ENCODE data around the gene NHS. TPM values are rescaled to one million over a fixed set of nuclear protein-coding genes. Genes with fewer than 3 reads are reported as not detected.

Gene NHS
- total RNA-seq, 1 experiment from 2014 or later, result 6.2 TPM

DNA sequence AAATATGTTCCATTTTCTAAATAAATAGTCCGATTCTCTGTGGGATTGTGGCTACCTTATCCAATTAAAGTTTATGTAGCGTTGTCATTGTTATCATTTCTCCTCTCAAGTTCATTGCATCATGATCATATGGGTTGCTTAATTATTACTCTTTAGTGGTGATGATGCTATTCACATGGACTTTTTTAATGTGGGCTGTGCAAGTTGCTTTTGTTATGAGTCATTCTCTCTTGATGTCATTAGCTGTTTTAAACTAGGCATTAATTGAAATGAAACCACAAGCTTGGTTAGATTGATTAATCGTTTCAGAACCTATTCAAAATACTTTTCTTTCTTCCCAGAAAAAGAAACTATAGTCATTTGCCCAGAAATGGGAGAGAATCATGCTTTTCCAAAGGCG, 38.2 kb downstream of the NHS start:
- Mint-ChIP-seq H3K36me3 (ENCODE audit: insufficient read depth, unreplicated experiment) (no peaks in the 10 kb centered on the region), H3K9me3 (ENCODE audit: unreplicated experiment) (no peaks in the 10 kb centered on the region), H3K27ac (ENCODE audit: low read depth, unreplicated experiment) (no peak overlapping the region), H3K27me3 (ENCODE audit: insufficient read depth, unreplicated experiment) (peaks cover 25% of the 10 kb centered on the region), H3K4me3 (ENCODE audit: unreplicated experiment) (peak overlapping the region; percentile 39), H3K4me1 (ENCODE audit: insufficient read depth, unreplicated experiment) (peaks cover 32% of the 10 kb centered on the region)
- BruUV-seq (replicated peaks), result no TSS peak
- CTCF ChIA-PET, result interaction anchor here (0.6 to 1.2 kb wide), 4 partner anchors 13 to 178 kb away, joined by 3 to 5 read pairs (median 3); no protein-coding TSS in a partner anchor
- POLR2A ChIA-PET, result interaction anchor here (0.7 to 2.0 kb wide), 8 partner anchors 11 to 302 kb away, joined by 3 to 14 read pairs (median 3); no protein-coding TSS in a partner anchor
- intact Hi-C loops (cut with micrococcal nuclease), result loop anchor here (5.0 kb wide), 1 partner anchor 36 kb away; the partner anchor contains the start of gene NHS
- TF ChIP-seq CTCF (IDR thresholded peaks at IDR 0.05; ENCODE audit: unreplicated experiment), result no peak
- peak; percentile 80 for DNase-seq (ENCODE audit: unreplicated experiment)

DNA sequence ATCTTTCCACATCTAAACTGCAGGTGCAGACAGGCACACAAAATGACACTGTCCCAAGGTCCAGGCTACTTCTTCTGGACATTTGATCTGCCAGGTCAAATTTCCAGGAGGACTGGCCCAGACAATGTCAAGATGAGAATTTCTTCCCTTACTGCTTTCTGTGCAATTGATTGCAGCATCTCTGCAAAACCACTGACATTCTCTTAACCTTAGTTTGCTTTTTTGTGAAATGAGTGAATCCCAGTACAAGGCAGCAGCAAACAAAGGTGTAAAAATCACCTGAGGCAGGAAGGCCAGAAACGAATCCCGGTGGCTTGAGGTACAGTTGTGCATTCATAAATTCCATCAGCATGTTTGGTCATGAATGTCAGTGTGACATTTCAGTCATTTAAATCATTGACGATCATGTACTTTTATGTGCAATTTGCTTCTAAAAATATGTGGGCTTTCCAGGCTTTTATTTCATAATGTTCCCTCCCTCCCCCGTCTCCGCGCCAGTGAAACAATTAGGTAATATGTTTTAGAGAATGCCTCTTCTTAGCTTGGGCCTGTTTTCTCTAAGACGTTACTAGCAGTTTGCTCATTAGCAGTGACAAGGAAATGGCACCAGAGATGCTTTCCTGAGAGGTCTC, 39.1 kb downstream of the NHS start:
- peak; percentile 59 for DNase-seq (ENCODE audit: unreplicated experiment)
- peaks cover 35% of the 10 kb centered on the region for H3K27me3 Mint-ChIP-seq (ENCODE audit: insufficient read depth, unreplicated experiment)
- peaks cover 32% of the 10 kb centered on the region for H3K4me1 Mint-ChIP-seq (ENCODE audit: insufficient read depth, unreplicated experiment)
- ChIA-PET POLR2A (interaction anchor here (0.6 to 1.6 kb wide), 8 partner anchors 38 to 326 kb away, joined by 3 to 9 read pairs (median 3); no protein-coding TSS in a partner anchor), CTCF (interaction anchor here (0.6 to 1.2 kb wide), 2 partner anchors 116 to 177 kb away, joined by 3 to 5 read pairs; no protein-coding TSS in a partner anchor)
- no TSS peak for BruUV-seq (replicated peaks)
- no peaks in the 10 kb centered on the region for H3K9me3 Mint-ChIP-seq (ENCODE audit: unreplicated experiment)
- no peak overlapping the region for H3K4me3 Mint-ChIP-seq (ENCODE audit: unreplicated experiment)
- no peaks in the 10 kb centered on the region for H3K36me3 Mint-ChIP-seq (ENCODE audit: insufficient read depth, unreplicated experiment)
- TF ChIP-seq CTCF (IDR thresholded peaks at IDR 0.05; ENCODE audit: unreplicated experiment), result no peak
- intact Hi-C loops (cut with micrococcal nuclease), result loop anchor here (5.0 kb wide), 1 partner anchor 37 kb away; the partner anchor contains the start of gene NHS
- peak overlapping the region; percentile 8 for H3K27ac Mint-ChIP-seq (ENCODE audit: low read depth, unreplicated experiment)

DNA sequence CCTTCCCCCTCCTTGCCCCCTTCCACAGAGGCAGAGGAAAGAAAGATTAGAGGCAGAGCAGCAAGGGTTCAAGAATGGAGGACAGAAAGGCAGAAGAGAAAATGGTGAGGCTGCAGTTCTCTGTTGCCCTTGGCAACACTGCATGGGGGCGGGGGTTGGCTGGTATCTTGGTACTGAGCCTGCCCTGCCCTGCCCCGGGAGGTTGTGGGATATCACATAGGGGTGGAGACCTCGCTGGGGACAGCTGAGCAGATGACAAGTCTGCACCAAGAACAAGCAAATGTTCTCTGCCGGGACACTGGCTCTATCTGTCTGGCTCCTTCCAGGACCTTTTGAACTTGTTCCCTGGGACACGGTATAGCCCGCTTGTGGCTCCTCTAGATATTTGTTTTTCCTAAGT, 39.8 kb downstream of the NHS start:
- peaks cover 42% of the 10 kb centered on the region for H3K27me3 Mint-ChIP-seq (ENCODE audit: insufficient read depth, unreplicated experiment)
- H3K27ac Mint-ChIP-seq (ENCODE audit: low read depth, unreplicated experiment), result peak overlapping the region; percentile 8
- H3K4me3 Mint-ChIP-seq (ENCODE audit: unreplicated experiment), result no peak overlapping the region
- BruUV-seq (replicated peaks), result no TSS peak
- DNase-seq (ENCODE audit: unreplicated experiment), result no peak
- POLR2A ChIA-PET, result interaction anchor here (0.6 to 0.9 kb wide), 2 partner anchors 42 to 312 kb away, joined by 3 read pairs; no protein-coding TSS in a partner anchor
- intact Hi-C loops (cut with micrococcal nuclease), result loop anchor here (5.0 kb wide), 1 partner anchor 38 kb away; the partner anchor contains the start of gene NHS
- H3K4me1 Mint-ChIP-seq (ENCODE audit: insufficient read depth, unreplicated experiment), result peaks cover 32% of the 10 kb centered on the region
- no peaks in the 10 kb centered on the region for H3K36me3 Mint-ChIP-seq (ENCODE audit: insufficient read depth, unreplicated experiment)
- CTCF ChIA-PET, result no interaction called here
- no peaks in the 10 kb centered on the region for H3K9me3 Mint-ChIP-seq (ENCODE audit: unreplicated experiment)
- no peak for TF ChIP-seq CTCF (IDR thresholded peaks at IDR 0.05; ENCODE audit: unreplicated experiment)

- H3K4me3 Mint-ChIP-seq (ENCODE audit: unreplicated experiment), result no peak overlapping the region
These were observed 40.3 kb downstream of the NHS start for GRCh38 chrX:17415242-17415810.

More at GRCh38 chrX:17415242-17415810, 40.3 kb downstream of the NHS start:
- Mint-ChIP-seq H3K9me3 (ENCODE audit: unreplicated experiment) (no peaks in the 10 kb centered on the region), H3K36me3 (ENCODE audit: insufficient read depth, unreplicated experiment) (no peaks in the 10 kb centered on the region), H3K4me1 (ENCODE audit: insufficient read depth, unreplicated experiment) (peaks cover 32% of the 10 kb centered on the region), H3K27ac (ENCODE audit: low read depth, unreplicated experiment) (peak overlapping the region; percentile 8), H3K27me3 (ENCODE audit: insufficient read depth, unreplicated experiment) (peaks cover 46% of the 10 kb centered on the region)
- ChIA-PET CTCF (no interaction called here), POLR2A (interaction anchor here (0.7 to 0.8 kb wide), 2 partner anchors 10 to 39 kb away, joined by 3 read pairs; no protein-coding TSS in a partner anchor)
- BruUV-seq (replicated peaks), result no TSS peak
- no peak for DNase-seq (ENCODE audit: unreplicated experiment)
- no peak for TF ChIP-seq CTCF (IDR thresholded peaks at IDR 0.05; ENCODE audit: unreplicated experiment)
- intact Hi-C loops (cut with micrococcal nuclease), result no loop called here
